PFSK-1 (cell line): ENCODE results near the gene SIRT4.

Experiments used
- FOXP2 ChIP-seq: optimal IDR thresholded peaks from 2 replicates; pipeline ENCODE3; 2011; ENCODE audit warnings: borderline replicate concordance, control low read depth, inconsistent platforms; ENCODE audit not compliant: insufficient read depth; ENCODE audit errors: extremely low read length, extremely low read depth
- POLR2AphosphoS5 ChIP-seq: IDR thresholded peaks from 2 replicates; pipeline ENCODE4 v1.6.1; 2012; ENCODE audit warnings: low read depth, mild to moderate bottlenecking, control low read depth, low read length, moderate library complexity
- SIN3A ChIP-seq: IDR thresholded peaks from 2 replicates; pipeline ENCODE4 v1.6.1; 2012; ENCODE audit warnings: mild to moderate bottlenecking, low read length, moderate library complexity, borderline replicate concordance; ENCODE audit not compliant: insufficient read depth
- TAF1 ChIP-seq: IDR thresholded peaks from 2 replicates; pipeline ENCODE4 v1.6.1; 2012; ENCODE audit warnings: low read length, control low read depth, borderline replicate concordance; ENCODE audit not compliant: insufficient read depth
- TF ChIP-seq, protein P1 (sequence below), 2 experiments: IDR thresholded peaks; 2 replicates each; pipeline versions ENCODE4 v1.6.1 to v1.8.0; 2011 to 2012; ENCODE audit warnings: low read depth in 2 of 2, low read length in 2 of 2, control low read depth in 1 of 2, inconsistent platforms in 1 of 2, mild to moderate bottlenecking in 1 of 2, moderate library complexity in 1 of 2; ENCODE audit not compliant: insufficient read depth in 1 of 2

Gene SIRT4

DNA sequence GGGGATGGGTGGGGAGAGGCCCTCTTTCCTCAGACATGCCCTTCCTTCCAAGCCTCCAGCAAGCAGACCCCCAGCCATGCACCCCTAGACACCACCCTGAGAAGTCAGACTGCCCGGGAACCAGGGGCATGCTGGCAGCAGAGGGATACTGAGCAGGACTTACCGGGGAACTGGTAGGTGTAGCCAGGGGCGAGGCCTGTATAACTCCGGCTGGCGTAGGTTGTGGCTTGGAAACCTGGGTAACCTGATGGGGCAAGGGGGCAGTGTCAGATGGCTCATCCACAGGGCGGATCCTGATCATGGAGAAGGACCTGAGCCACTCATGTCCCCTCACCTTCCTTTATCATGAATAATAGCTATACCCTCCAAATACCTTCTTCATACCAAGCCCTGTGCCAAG, 51.0 kb downstream of the SIRT4 start:
- TF ChIP-seq TAF1 (no peak), SIN3A (no peak), FOXP2 (no peak), POLR2AphosphoS5 (no peak)
- TF ChIP-seq, protein P1, sequence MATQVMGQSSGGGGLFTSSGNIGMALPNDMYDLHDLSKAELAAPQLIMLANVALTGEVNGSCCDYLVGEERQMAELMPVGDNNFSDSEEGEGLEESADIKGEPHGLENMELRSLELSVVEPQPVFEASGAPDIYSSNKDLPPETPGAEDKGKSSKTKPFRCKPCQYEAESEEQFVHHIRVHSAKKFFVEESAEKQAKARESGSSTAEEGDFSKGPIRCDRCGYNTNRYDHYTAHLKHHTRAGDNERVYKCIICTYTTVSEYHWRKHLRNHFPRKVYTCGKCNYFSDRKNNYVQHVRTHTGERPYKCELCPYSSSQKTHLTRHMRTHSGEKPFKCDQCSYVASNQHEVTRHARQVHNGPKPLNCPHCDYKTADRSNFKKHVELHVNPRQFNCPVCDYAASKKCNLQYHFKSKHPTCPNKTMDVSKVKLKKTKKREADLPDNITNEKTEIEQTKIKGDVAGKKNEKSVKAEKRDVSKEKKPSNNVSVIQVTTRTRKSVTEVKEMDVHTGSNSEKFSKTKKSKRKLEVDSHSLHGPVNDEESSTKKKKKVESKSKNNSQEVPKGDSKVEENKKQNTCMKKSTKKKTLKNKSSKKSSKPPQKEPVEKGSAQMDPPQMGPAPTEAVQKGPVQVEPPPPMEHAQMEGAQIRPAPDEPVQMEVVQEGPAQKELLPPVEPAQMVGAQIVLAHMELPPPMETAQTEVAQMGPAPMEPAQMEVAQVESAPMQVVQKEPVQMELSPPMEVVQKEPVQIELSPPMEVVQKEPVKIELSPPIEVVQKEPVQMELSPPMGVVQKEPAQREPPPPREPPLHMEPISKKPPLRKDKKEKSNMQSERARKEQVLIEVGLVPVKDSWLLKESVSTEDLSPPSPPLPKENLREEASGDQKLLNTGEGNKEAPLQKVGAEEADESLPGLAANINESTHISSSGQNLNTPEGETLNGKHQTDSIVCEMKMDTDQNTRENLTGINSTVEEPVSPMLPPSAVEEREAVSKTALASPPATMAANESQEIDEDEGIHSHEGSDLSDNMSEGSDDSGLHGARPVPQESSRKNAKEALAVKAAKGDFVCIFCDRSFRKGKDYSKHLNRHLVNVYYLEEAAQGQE (IDR thresholded peaks at IDR 0.05; ENCODE audit: insufficient read depth in 1 of 2, low read depth in 2 of 2, low read length in 2 of 2), result no peak

DNA sequence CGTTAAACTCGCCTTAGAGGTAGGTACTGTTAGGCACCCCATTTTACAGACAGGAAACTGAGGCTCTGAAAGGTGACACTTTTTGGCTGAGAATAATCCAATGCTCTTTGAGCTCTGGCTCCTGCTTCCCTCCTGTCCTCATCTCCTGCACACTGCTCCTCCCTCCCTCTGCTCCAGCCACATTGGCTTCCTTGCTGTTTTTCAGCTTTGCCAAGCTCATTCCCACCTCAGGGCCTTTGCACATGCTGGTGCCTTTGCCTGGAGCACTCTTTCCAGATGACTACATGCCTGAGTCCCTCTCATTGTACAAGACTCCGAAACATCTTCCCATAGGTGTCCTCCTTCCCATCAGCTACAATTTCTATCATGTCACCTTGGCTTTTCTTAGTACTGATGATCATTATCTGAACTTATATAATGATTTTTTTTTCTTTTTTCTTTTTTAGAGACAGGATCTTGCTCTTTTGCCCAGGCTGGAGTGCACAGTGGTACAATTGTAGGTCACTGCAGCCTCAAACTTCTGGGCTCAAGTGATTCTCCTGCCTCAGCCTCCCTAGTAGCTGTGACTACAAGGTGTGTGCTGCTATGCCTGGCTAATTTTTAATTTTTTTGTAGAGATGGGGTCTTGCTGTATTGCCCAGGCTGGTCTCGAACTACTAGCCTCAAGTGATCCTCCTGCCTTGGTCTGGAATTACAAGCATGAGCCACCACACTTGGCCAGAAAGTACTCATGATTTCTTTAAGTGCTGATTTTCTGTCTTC, 51.6 kb downstream of the SIRT4 start:
- no peak for TF ChIP-seq TAF1
- TF ChIP-seq, protein P1 (IDR thresholded peaks at IDR 0.05; ENCODE audit: insufficient read depth in 1 of 2, low read depth in 2 of 2, low read length in 2 of 2), result no peak

DNA sequence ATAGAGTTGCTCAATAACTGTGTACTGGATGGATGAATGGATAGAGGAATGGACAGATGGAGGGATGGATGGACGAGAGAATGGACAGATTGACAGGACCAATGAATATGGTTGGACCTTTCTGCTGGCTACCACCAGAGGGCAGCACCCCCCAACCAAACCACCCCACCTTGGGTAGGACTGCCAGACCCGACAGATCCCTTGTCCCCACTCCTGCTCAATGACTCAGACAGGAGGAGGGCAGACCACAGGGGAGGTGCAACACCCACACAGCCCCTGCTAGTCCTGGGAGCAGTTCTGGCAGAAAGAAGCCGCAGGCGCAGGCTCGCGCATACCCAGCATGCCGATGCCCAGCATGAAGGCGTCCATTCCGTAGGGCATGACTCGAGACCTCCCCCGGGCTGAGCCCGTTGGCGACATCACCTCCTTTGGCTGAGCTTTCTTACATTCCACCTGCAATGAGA, 54.5 kb downstream of the SIRT4 start:
- TF ChIP-seq POLR2AphosphoS5, result no peak
- TF ChIP-seq SIN3A, result no peak
- TF ChIP-seq, protein P1 (IDR thresholded peaks at IDR 0.05; ENCODE audit: insufficient read depth in 1 of 2, low read depth in 2 of 2, low read length in 2 of 2), result no peak
- no peak for TF ChIP-seq FOXP2
- TF ChIP-seq TAF1, result no peak

DNA sequence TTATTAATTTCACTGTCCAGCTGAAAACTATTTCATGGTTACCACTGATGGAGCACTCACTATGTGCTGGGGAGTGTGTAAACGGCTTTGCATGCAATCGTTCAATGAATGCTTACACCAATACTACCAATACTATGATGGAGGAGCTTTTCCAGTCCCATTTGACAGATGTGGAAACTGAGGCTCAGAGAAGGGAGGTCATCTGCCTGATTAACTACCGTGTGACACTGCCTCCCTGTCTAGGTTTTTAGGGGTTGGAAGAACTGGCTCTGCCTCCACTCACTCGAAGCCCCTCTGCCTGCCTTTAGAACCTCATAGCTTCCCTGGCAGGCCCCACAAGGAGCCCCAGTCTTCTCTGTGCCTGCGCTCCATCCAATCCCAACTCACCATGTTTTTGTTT, 55.0 kb downstream of the SIRT4 start:
- TF ChIP-seq, protein P1 (IDR thresholded peaks at IDR 0.05; ENCODE audit: insufficient read depth in 1 of 2, low read depth in 2 of 2, low read length in 2 of 2), result no peak
- no peak for TF ChIP-seq TAF1
- no peak for TF ChIP-seq POLR2AphosphoS5
- no peak for TF ChIP-seq SIN3A
- TF ChIP-seq FOXP2, result no peak
